ENCODE measurements around the gene YAF2. TPM values are rescaled to one million over a fixed set of nuclear protein-coding genes. Genes with fewer than 3 reads are reported as not detected.

Gene YAF2
- total and polyA plus RNA-seq, 3 donors from 2014 or later, result 19.4 to 33.1 (median 26.6) TPM

DNA sequence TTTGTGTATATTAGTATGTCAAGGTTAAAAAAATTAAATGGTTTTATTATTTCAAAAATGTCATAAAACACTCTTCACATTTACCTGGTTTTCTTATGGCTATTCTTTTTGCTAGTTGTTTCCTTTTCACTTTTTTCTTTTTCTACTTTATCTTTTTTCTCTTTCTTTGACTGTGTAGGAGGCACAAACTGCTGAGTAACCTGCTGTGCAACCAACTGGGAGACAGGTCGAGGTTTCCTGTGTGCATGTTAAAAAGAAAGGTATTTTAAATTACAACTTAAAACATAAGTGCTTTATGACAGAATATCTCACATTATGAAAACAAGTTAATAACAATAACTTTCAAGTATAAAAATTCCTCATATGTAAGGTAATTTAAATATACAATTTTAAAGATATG lies 76.5 kb downstream of the YAF2 start:
- intact Hi-C loops (cut with DNase I; ENCODE audit: low total_unique reads), result no loop called here
- 61 to 72% methylated on average over 1 of the region's 1 CpG for WGBS, 2 donors
- no peak for DNase-seq

DNA sequence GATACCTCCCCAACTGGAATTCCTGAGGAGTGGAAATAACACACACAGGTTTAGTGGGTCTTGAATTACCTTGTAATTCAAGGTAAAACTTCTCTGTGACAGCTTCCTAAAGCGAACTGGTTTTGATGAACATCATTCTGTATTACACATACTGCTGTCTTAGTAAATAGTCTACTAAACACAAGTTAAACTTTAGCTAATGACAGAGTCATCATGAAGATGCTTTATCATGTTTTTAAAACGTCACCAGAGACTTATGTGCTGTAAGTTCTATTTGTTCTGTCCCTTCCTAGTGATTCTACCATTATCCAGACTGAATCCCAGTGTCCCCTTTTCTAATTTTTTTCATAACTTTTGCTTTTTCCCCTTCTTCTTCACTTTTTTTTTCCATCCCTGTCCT lies 81.8 kb downstream of the YAF2 start:
- DNase-seq, result no peak
- 52 to 92% methylated on average over 2 of the region's 2 CpGs for WGBS, 2 donors

More for the DNA sequence above, 76.5 kb downstream of the YAF2 start:
- Histone ChIP-seq H3K4me1 (peaks cover 3% of the 10 kb centered on the region), H3K27ac (no peak overlapping the region), H3K27me3 (no peaks in the 10 kb centered on the region), H3K9me3 (no peaks in the 10 kb centered on the region), H3K4me3 (no peak overlapping the region), H3K36me3 (ENCODE audit: low read depth, missing control alignments) (no peaks in the 10 kb centered on the region)
- TF ChIP-seq, protein P1, sequence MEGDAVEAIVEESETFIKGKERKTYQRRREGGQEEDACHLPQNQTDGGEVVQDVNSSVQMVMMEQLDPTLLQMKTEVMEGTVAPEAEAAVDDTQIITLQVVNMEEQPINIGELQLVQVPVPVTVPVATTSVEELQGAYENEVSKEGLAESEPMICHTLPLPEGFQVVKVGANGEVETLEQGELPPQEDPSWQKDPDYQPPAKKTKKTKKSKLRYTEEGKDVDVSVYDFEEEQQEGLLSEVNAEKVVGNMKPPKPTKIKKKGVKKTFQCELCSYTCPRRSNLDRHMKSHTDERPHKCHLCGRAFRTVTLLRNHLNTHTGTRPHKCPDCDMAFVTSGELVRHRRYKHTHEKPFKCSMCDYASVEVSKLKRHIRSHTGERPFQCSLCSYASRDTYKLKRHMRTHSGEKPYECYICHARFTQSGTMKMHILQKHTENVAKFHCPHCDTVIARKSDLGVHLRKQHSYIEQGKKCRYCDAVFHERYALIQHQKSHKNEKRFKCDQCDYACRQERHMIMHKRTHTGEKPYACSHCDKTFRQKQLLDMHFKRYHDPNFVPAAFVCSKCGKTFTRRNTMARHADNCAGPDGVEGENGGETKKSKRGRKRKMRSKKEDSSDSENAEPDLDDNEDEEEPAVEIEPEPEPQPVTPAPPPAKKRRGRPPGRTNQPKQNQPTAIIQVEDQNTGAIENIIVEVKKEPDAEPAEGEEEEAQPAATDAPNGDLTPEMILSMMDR (IDR thresholded peaks at IDR 0.05), result no peak
- TF ChIP-seq POLR2A (IDR thresholded peaks at IDR 0.05), result no peak

DNA sequence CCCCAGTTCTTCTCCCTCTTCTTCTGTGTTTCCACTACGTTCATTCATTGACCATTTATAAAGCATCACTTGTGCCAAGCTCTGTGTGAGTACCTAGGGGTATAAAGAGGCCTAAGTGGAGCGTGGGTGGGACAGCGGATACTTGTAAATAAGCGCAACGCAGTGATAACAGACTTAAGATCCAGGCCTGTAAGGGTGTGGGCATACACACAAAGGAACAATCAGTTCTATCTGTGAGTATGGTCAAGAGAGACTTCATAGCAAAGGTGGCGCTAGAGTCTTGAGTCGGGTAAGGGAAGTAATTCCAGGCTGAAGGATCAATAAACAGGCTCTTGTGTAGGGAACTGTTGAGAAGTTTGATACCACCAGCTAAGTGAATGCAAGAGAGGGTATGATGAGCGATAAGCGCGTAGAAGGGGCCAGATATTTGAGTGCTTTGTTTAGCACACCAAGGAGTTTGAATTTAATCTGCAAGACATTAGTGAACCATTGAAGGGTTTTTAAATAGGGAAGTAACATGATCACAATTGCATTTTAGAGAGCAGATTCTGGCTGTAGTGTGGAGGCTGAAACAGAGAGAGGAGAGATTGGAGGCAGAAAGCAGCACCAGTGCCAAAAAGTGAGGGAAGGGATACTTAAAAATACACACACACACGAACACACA lies 92.4 kb downstream of the YAF2 start:
- intact Hi-C loops (cut with DNase I; ENCODE audit: low total_unique reads), result no loop called here
- TF ChIP-seq, protein P1 (IDR thresholded peaks at IDR 0.05), result no peak
- TF ChIP-seq POLR2A (IDR thresholded peaks at IDR 0.05), result no peak
- H3K36me3 ChIP-seq (ENCODE audit: low read depth, missing control alignments), result no peaks in the 10 kb centered on the region
- 54 to 59% methylated on average over 11 of the region's 11 CpGs for WGBS, 2 donors
- peak overlapping the region; percentile 87 to 94 for H3K27ac ChIP-seq
- DNase-seq, result no peak
- H3K9me3 ChIP-seq, result no peaks in the 10 kb centered on the region
- H3K4me1 ChIP-seq, result peaks cover 23% of the 10 kb centered on the region
- peak overlapping the region; percentile 82 to 93 for H3K4me3 ChIP-seq
- no peaks in the 10 kb centered on the region for H3K27me3 ChIP-seq

More for the DNA sequence above, 81.8 kb downstream of the YAF2 start:
- Histone ChIP-seq H3K4me1 (no peaks in the 10 kb centered on the region), H3K27ac (no peak overlapping the region), H3K27me3 (no peaks in the 10 kb centered on the region), H3K36me3 (ENCODE audit: low read depth, missing control alignments) (no peaks in the 10 kb centered on the region), H3K4me3 (no peak overlapping the region), H3K9me3 (no peaks in the 10 kb centered on the region)
- intact Hi-C loops (cut with DNase I; ENCODE audit: low total_unique reads), result no loop called here
- TF ChIP-seq, protein P1 (IDR thresholded peaks at IDR 0.05), result no peak
- no peak for TF ChIP-seq POLR2A (IDR thresholded peaks at IDR 0.05)

DNA sequence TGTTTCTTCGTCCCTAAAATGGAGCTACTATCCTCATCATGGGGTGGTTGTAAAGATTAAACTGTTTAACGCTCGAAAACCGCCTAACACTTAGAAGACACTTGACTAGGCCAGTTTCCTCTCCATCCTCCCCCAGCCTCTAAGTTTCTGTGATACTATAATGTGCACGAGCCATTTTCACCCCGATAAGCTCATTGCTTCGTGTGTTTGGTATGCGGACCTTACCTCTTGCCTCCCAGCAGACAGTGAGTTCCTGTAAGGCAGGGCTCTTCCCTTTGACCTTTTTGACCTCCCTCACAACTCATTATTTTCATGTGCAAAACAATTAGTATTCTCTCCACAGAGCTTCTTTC lies 92.9 kb downstream of the YAF2 start:
- Histone ChIP-seq H3K36me3 (ENCODE audit: low read depth, missing control alignments) (no peaks in the 10 kb centered on the region), H3K4me3 (peak overlapping the region; percentile 82 to 93), H3K4me1 (peaks cover 26% of the 10 kb centered on the region), H3K27me3 (no peaks in the 10 kb centered on the region), H3K27ac (peak overlapping the region; percentile 87 to 94), H3K9me3 (no peaks in the 10 kb centered on the region)
- 12 to 16% methylated on average over 8 of the region's 8 CpGs for WGBS, 2 donors
- intact Hi-C loops (cut with DNase I; ENCODE audit: low total_unique reads), result no loop called here
- no peak for DNase-seq
- TF ChIP-seq, protein P1 (IDR thresholded peaks at IDR 0.05), result no peak
- no peak for TF ChIP-seq POLR2A (IDR thresholded peaks at IDR 0.05)
